GM23338 (cell line): Measurements from ENCODE around the gene NFIA. TPM values are rescaled to one million over a fixed set of nuclear protein-coding genes. Genes with fewer than 3 reads are reported as not detected.

Experiments used
- ATAC-seq: fragments of 200-7000 bp; cut with Tn5 transposase; 3 replicates; pipeline ENCODE4 v1.9.1; 2020
- DNase-seq: peaks from one replicate; pipeline ENCODE4 v3.0.0-alpha.2; 2015; ENCODE audit warnings: low spot score
- H2AFZ ChIP-seq: fragments of 200-600 bp; sonication (generic); 2 replicates; pipeline ENCODE4 v1.8.0; 2016; ENCODE audit warnings: antibody characterized with exemption, mild to moderate bottlenecking, moderate library complexity
- H3F3A ChIP-seq: fragments of 200-600 bp; sonication (generic); replicated peaks from 2 replicates; pipeline ENCODE4 v1.8.0; 2017; ENCODE audit warnings: antibody characterized with exemption, mixed run types, low read depth
- H3K27ac ChIP-seq: fragments of 200-600 bp; sonication (generic); 2 replicates; pipeline ENCODE4 v1.6.1; 2016; ENCODE audit warnings: low read depth
- H3K27me3 ChIP-seq: fragments of 200-600 bp; sonication (generic); 2 replicates; pipeline ENCODE4 v1.8.0; 2016; ENCODE audit warnings: mild to moderate bottlenecking, mixed run types, moderate library complexity; ENCODE audit not compliant: insufficient read depth
- H3K36me3 ChIP-seq: fragments of 200-600 bp; sonication (generic); 2 replicates; pipeline ENCODE4 v1.8.0; 2016; ENCODE audit warnings: mild to moderate bottlenecking; ENCODE audit not compliant: insufficient read depth
- H3K4me1 ChIP-seq: fragments of 200-600 bp; sonication (generic); 2 replicates; pipeline ENCODE4 v1.8.0; 2016; ENCODE audit warnings: mild to moderate bottlenecking, moderate library complexity; ENCODE audit not compliant: insufficient read depth
- H3K4me2 ChIP-seq: fragments of 200-600 bp; sonication (generic); 2 replicates; pipeline ENCODE4 v1.7.1; 2017; ENCODE audit warnings: mixed run types
- H3K4me3 ChIP-seq: fragments of 200-600 bp; sonication (generic); 2 replicates; pipeline ENCODE4 v1.6.1; 2016; ENCODE audit warnings: mixed run types
- H3K79me2 ChIP-seq: fragments of 200-600 bp; sonication (generic); replicated peaks from 2 replicates; pipeline ENCODE4 v1.8.0; 2017; ENCODE audit warnings: mild to moderate bottlenecking; ENCODE audit not compliant: insufficient read depth
- H3K9me2 ChIP-seq: fragments of 200-600 bp; sonication (generic); 2 replicates; pipeline ENCODE4 v1.8.0; 2017; ENCODE audit not compliant: insufficient read depth
- H4K20me1 ChIP-seq: fragments of 200-600 bp; sonication (generic); replicated peaks from 2 replicates; pipeline ENCODE4 v1.8.0; 2017; ENCODE audit warnings: mild to moderate bottlenecking; ENCODE audit not compliant: insufficient read depth
- H3K27ac Mint-ChIP-seq: 2 replicates; pipeline ENCODE4 v1.8.0; 2020; ENCODE audit warnings: inconsistent platforms, mild to moderate bottlenecking, moderate library complexity, mixed read lengths
- H3K27me3 Mint-ChIP-seq: 3 replicates; pipeline ENCODE4 v1.8.0; 2022; ENCODE audit warnings: low read depth, mild to moderate bottlenecking, moderate library complexity, mixed read lengths, inconsistent platforms; ENCODE audit not compliant: insufficient read depth, poor library complexity
- H3K36me3 Mint-ChIP-seq: 3 replicates; pipeline ENCODE4 v1.8.0; 2021; ENCODE audit warnings: low read depth, mild to moderate bottlenecking, inconsistent platforms, moderate library complexity, mixed read lengths
- H3K4me1 Mint-ChIP-seq: 3 replicates; pipeline ENCODE4 v1.8.0; 2020; ENCODE audit warnings: mild to moderate bottlenecking, inconsistent platforms, mixed read lengths
- H3K4me3 Mint-ChIP-seq: 3 replicates; pipeline ENCODE4 v1.8.0; 2021; ENCODE audit warnings: moderate library complexity, mild to moderate bottlenecking, inconsistent platforms, mixed read lengths
- H3K9me3 Mint-ChIP-seq: 3 replicates; pipeline ENCODE4 v1.8.0; 2020; ENCODE audit warnings: moderate library complexity, mild to moderate bottlenecking, inconsistent platforms, mixed read lengths
- CREB1 ChIP-seq: fragments of 250-450 bp; sonication (Bioruptor Pico); IDR thresholded peaks from 2 replicates; pipeline ENCODE4 v1.5.0; 2020; ENCODE audit warnings: low read depth, mild to moderate bottlenecking, moderate library complexity
- CTCF ChIP-seq, 2 experiments: fragments of 200-600 bp in 1 of 2; sonication (generic) in 1 of 2; conservative IDR thresholded peaks; 2 replicates each; pipeline versions ENCODE4 v1.5.1 to v1.6.1; 2016 to 2017; ENCODE audit warnings: antibody characterized with exemption in 2 of 2, low read depth in 2 of 2, mild to moderate bottlenecking in 2 of 2, moderate library complexity in 1 of 2
- ETS1 ChIP-seq: IDR thresholded peaks from 2 replicates; pipeline ENCODE4 v1.6.1; 2016; ENCODE audit warnings: antibody characterized with exemption
- EZH2 ChIP-seq: fragments of 200-600 bp; sonication (generic); IDR thresholded peaks from one replicate; pipeline ENCODE4 v1.8.0; 2017; ENCODE audit warnings: antibody characterized with exemption, mild to moderate bottlenecking, low read depth; ENCODE audit not compliant: unreplicated experiment
- JUNB ChIP-seq: IDR thresholded peaks from one replicate; pipeline ENCODE4 v1.6.1; 2016; ENCODE audit warnings: antibody characterized with exemption; ENCODE audit not compliant: unreplicated experiment
- NANOG ChIP-seq: IDR thresholded peaks from 2 replicates; pipeline ENCODE4 v1.6.1; 2016; ENCODE audit warnings: antibody characterized with exemption, borderline replicate concordance
- POLR2AphosphoS5 ChIP-seq: IDR thresholded peaks from 2 replicates; pipeline ENCODE4 v1.6.1; 2016; ENCODE audit warnings: antibody characterized with exemption, low read depth
- REST ChIP-seq: IDR thresholded peaks from one replicate; pipeline ENCODE4 v1.6.1; 2018; ENCODE audit warnings: antibody characterized with exemption; ENCODE audit not compliant: unreplicated experiment
- STAT1 ChIP-seq: IDR thresholded peaks from one replicate; pipeline ENCODE4 v1.6.1; 2016; ENCODE audit warnings: antibody characterized with exemption; ENCODE audit not compliant: unreplicated experiment
- ZNF114 ChIP-seq: fragments of 250-450 bp; sonication (Bioruptor Pico); IDR thresholded peaks from 2 replicates; pipeline ENCODE4 v1.5.0; 2020; ENCODE audit warnings: mild to moderate bottlenecking, moderate library complexity
- ZNF331 ChIP-seq: fragments of 250-450 bp; sonication (Bioruptor Pico); IDR thresholded peaks from 2 replicates; pipeline ENCODE4 v1.5.0; 2020; ENCODE audit warnings: low read depth, mild to moderate bottlenecking, moderate library complexity
- polyA plus RNA-seq: library from polyadenylated mRNA; unstranded; fragments of >200 nt; fragmentation: Nextera tagmentation; extraction: Ambion mirVana; gene quantifications from 2 replicates; pipeline ENCODE4 v1.2.1, GENCODE V29; 2016
- total RNA-seq: library from RNA; depleted of rRNA; stranded (reverse); fragments of >200 nt; shearing (Covaris generic); gene quantifications from 2 replicates; pipeline ENCODE4 v1.2.3, GENCODE V29; 2014

Gene NFIA
- total and polyA plus RNA-seq, 2 experiments from 2014 or later, result 0.97 to 2.3 TPM

GRCh38 chr1:61453111-61453961 lies 371.0 kb downstream of the NFIA start:
- H2AFZ ChIP-seq, result no peak overlapping the region; the same call in 1 of the 2 replicates
- Mint-ChIP-seq H3K27ac (peak overlapping the region; percentile 50), H3K9me3 (no peaks in the 10 kb centered on the region), H3K4me3 (0 out of 3 replicates have a peak overlapping the region, but pooled peaks have one; percentile 15), H3K27me3 (peaks cover 4% of the 10 kb centered on the region), H3K4me1 (peaks cover 45% of the 10 kb centered on the region), H3K36me3 (no peaks in the 10 kb centered on the region)
- H3K9me2 ChIP-seq, result no peaks in the 10 kb centered on the region
- H3F3A ChIP-seq, result no peaks in the 10 kb centered on the region
- ATAC-seq, result peak; percentile 93
- H3K79me2 ChIP-seq, result no peaks in the 10 kb centered on the region
- H3K4me3 ChIP-seq, result no peak overlapping the region
- TF ChIP-seq CTCF (conservative IDR thresholded peaks at IDR 0.05; ENCODE audit: low read depth in 2 of 2), result peak; percentile 83 to 87
- TF ChIP-seq REST, result no peak
- H3K27me3 ChIP-seq, result no peaks in the 10 kb centered on the region
- H3K36me3 ChIP-seq, result no peaks in the 10 kb centered on the region
- no peak overlapping the region for H3K27ac ChIP-seq
- H3K4me2 ChIP-seq, result peak overlapping the region; percentile 41
- peak; percentile 89 for DNase-seq
- peaks cover 34% of the 10 kb centered on the region for H3K4me1 ChIP-seq
- H4K20me1 ChIP-seq, result no peaks in the 10 kb centered on the region

- DNase-seq, result peak; percentile 43
- Mint-ChIP-seq H3K4me1 (peaks cover 59% of the 10 kb centered on the region), H3K9me3 (no peaks in the 10 kb centered on the region), H3K27me3 (peaks cover 6% of the 10 kb centered on the region), H3K4me3 (no peak overlapping the region), H3K27ac (no peak overlapping the region), H3K36me3 (no peaks in the 10 kb centered on the region)
- no peaks in the 10 kb centered on the region for H3K79me2 ChIP-seq
- no peak overlapping the region for H3K4me3 ChIP-seq
- no peaks in the 10 kb centered on the region; the same call in 1 of the 2 replicates for H3K27me3 ChIP-seq
- no peak for ATAC-seq
- H2AFZ ChIP-seq, result no peak overlapping the region
- peaks cover 52% of the 10 kb centered on the region for H3K4me1 ChIP-seq
- no peaks in the 10 kb centered on the region for H4K20me1 ChIP-seq
- H3K36me3 ChIP-seq, result no peaks in the 10 kb centered on the region
- no peak overlapping the region for H3K27ac ChIP-seq
- H3K9me2 ChIP-seq, result no peaks in the 10 kb centered on the region
- H3F3A ChIP-seq, result no peaks in the 10 kb centered on the region
- no peak overlapping the region for H3K4me2 ChIP-seq
- TF ChIP-seq JUNB, result no peak
- TF ChIP-seq EZH2, result no peak
- no peak for TF ChIP-seq ETS1
- TF ChIP-seq ZNF114 (CRISPR knock-in tag), result no peak
- no peak for TF ChIP-seq POLR2AphosphoS5
- TF ChIP-seq ZNF331, result no peak
- no peak for TF ChIP-seq STAT1
- no peak for TF ChIP-seq NANOG
- no peak for TF ChIP-seq REST
- TF ChIP-seq CREB1, result no peak
These were observed 373.0 kb downstream of the NFIA start for GRCh38 chr1:61455400-61455799.
